Naive thymus-derived CD8-positive, alpha-beta T cell (primary cell): ENCODE data around the gene IREB2. TPM values are rescaled to one million over a fixed set of nuclear protein-coding genes. Genes with fewer than 3 reads are reported as not detected.

Experiments
- ATAC-seq, 2 donors: fragments of 150-1000 bp; cut with Tn5 transposase in 1 of 2; sonication (Bioruptor Pico), chemical (Tn5 transposase) in 1 of 2; 1 replicate in 1 of 2; 2 replicates in 1 of 2; pipeline ENCODE4 v1.10.0; 2021; ENCODE audit warnings: mild to moderate bottlenecking in 2 of 2, moderate library complexity in 2 of 2
- POLR2A ChIA-PET: fragments of 350-600 bp; sonication (Branson Sonifier 250); formaldehyde crosslinking; loops from one replicate; lab custom pipeline; 2021; ENCODE audit warnings: antibody characterized with exemption; lab: Charles Lee
- DNase-seq, 10 donors: peaks; one replicate each; pipeline versions ENCODE4 v3.0.0 to v3.0.0-alpha.2; 2020 to 2022
- H3K27ac Mint-ChIP-seq, 10 donors: one replicate each; pipeline ENCODE4 v1.8.0; 2020 to 2022; ENCODE audit warnings: mild to moderate bottlenecking in 10 of 10, mixed read lengths in 10 of 10, moderate library complexity in 4 of 10, inconsistent platforms in 1 of 10
- H3K27me3 Mint-ChIP-seq, 5 donors: one replicate each; pipeline ENCODE4 v1.8.0; 2021 to 2022; ENCODE audit warnings: mixed read lengths in 5 of 5
- H3K36me3 Mint-ChIP-seq, 3 donors: one replicate each; pipeline ENCODE4 v1.8.0; 2020 to 2022; ENCODE audit warnings: mixed read lengths in 3 of 3, mild to moderate bottlenecking in 2 of 3, inconsistent platforms in 1 of 3
- H3K4me1 Mint-ChIP-seq, 4 donors: one replicate each; pipeline ENCODE4 v1.8.0; 2021 to 2022; ENCODE audit warnings: mixed read lengths in 4 of 4
- H3K4me3 Mint-ChIP-seq, 10 donors: one replicate each; pipeline ENCODE4 v1.8.0; 2020 to 2022; ENCODE audit warnings: mild to moderate bottlenecking in 10 of 10, mixed read lengths in 10 of 10, moderate library complexity in 6 of 10, inconsistent platforms in 1 of 10
- H3K9me3 Mint-ChIP-seq, 9 donors: one replicate each; pipeline ENCODE4 v1.8.0; 2020 to 2022; ENCODE audit warnings: mixed read lengths in 9 of 9, mild to moderate bottlenecking in 3 of 9, inconsistent platforms in 1 of 9, moderate library complexity in 1 of 9
- polyA plus RNA-seq, 3 donors: library from polyadenylated mRNA; unstranded; fragments of 300-500 nt; fragmentation: Illumina TruSeq; gene quantifications; one replicate each; pipeline ENCODE4 v1.2.3, GENCODE V29; 2021
- total RNA-seq, 8 experiments: library from RNA in 2 of 8; stranded (reverse) in 2 of 8; gene quantifications; one replicate each; pipeline ENCODE4 v1.2.3 and lab custom pipeline; 2021 to 2026

IREB2 gene
- total and polyA plus RNA-seq, 5 experiments from 2014 or later = 15.7 to 77.4 (median 23.1) TPM

DNA sequence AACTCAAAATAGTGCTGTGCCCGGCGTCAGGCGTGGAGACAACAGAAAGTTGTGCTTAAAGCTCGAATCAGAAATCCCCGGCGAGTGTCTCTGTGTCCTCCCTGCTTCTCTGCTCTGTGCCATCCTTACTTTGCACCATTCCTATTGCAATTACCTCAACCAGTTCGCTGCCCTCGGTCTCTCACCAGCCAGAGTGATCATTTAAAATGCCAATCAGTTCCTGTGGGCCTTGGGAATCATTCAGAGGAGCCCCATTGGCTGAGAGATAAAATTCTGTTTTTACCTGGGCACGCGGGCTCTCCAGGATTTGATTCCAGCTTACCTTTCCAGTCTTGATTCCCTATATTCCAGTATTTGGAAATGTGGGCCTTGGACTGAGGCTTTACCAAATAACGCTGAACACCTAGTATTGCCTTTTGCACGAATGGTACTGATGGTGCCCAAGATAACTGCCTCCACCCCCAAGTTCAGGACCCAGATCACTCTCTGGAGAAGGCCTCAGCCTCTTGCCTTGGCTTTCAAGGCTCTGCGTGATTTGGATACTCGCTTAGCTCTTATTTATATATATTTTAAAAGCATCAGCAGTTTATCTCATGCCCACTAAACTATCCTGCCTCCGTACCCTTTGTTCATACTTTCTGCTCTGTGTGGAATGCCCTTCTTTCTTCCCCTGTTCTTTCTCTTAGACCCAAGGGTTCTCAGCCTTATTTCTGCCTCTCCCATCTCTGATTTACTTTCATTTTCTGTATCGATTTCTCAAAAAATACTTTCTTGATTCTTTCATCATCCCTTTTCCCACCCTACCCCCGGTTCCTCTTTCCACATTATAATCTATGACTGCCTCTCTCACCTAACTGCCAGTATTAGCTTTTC, 103.1 kb downstream of the IREB2 start:
- DNase-seq (peak in 2 of 10 donors; percentile 11 to 16), ATAC-seq (no peak)
- Mint-ChIP-seq H3K27ac (peak overlapping the region; percentile 98 to 100 (median 99)), H3K36me3 (peaks cover 4 to 41% (median 8%) of the 10 kb centered on the region in 3 donors), H3K27me3 (no peaks in the 10 kb centered on the region), H3K4me1 (peaks cover 12 to 36% (median 28%) of the 10 kb centered on the region in 4 donors), H3K4me3 (peak overlapping the region; percentile 87 to 99 (median 96)), H3K9me3 (no peaks in the 10 kb centered on the region)
- POLR2A ChIA-PET = interaction anchor here (0.7 to 2.0 kb wide), 9 partner anchors 11 to 331 kb away, joined by 3 to 31 read pairs (median 7); partner anchors contain the start of genes CHRNA5, IREB2, MORF4L1 and SKIC8

- DNase-seq (no peak), ATAC-seq (no peak)
- Mint-ChIP-seq H3K9me3 (no peaks in the 10 kb centered on the region), H3K36me3 (peaks cover 4 to 47% (median 11%) of the 10 kb centered on the region in 3 donors), H3K27me3 (no peaks in the 10 kb centered on the region), H3K4me1 (peaks cover 12 to 36% (median 28%) of the 10 kb centered on the region in 4 donors), H3K4me3 (peak overlapping the region; percentile 87 to 99 (median 96)), H3K27ac (peak overlapping the region; percentile 98 to 100 (median 99))
- POLR2A ChIA-PET = no interaction called here
Measured at GRCh38 chr15:78541744-78542034, 103.7 kb downstream of the IREB2 start.

GRCh38 chr15:78542647-78543046, 104.6 kb downstream of the IREB2 start:
- no peak for ATAC-seq
- POLR2A ChIA-PET = interaction anchor here (0.8 kb wide), 1 partner anchor 35 kb away, joined by 3 read pairs; the partner anchor contains the start of gene HYKK
- peaks cover 12 to 36% (median 28%) of the 10 kb centered on the region in 4 donors for H3K4me1 Mint-ChIP-seq
- H3K27me3 Mint-ChIP-seq = no peaks in the 10 kb centered on the region
- H3K36me3 Mint-ChIP-seq = peaks cover 4 to 57% (median 11%) of the 10 kb centered on the region in 3 donors
- H3K4me3 Mint-ChIP-seq = peak overlapping the region in 9 of 10 donors; percentile 39 to 99 (median 90)
- DNase-seq = no peak
- peak overlapping the region in 8 of 10 donors; percentile 40 to 99 (median 58) for H3K27ac Mint-ChIP-seq
- H3K9me3 Mint-ChIP-seq = no peaks in the 10 kb centered on the region

DNA sequence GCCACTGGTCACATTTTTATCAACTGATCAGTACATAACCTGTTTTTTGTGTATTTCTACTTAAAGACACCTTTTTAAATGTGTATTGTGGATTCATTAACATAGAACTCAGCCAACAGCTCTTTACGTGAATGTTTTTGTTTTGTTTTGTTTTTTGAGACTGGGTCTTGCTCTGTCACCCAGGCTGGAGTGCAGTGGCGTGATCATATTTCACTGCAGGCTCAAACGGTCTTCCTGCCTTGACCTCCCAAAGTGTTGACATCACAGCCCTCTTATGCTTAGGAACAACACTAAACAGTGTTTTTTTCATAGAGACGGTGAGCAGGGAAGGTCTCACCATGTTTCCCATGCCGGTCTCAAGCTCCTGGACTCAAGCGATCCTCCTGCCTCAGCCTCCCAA, 112.2 kb downstream of the IREB2 start:
- Mint-ChIP-seq H3K36me3 (peaks cover 7 to 66% (median 12%) of the 10 kb centered on the region in 3 donors), H3K27me3 (no peaks in the 10 kb centered on the region), H3K4me3 (no peak overlapping the region), H3K9me3 (no peaks in the 10 kb centered on the region), H3K4me1 (peaks cover 0 to 4% (median 0%) of the 10 kb centered on the region in 4 donors), H3K27ac (peak overlapping the region in 3 of 10 donors; percentile 10 to 60 (median 55))
- no peak for DNase-seq
- ATAC-seq = no peak
- POLR2A ChIA-PET = no interaction called here

DNA sequence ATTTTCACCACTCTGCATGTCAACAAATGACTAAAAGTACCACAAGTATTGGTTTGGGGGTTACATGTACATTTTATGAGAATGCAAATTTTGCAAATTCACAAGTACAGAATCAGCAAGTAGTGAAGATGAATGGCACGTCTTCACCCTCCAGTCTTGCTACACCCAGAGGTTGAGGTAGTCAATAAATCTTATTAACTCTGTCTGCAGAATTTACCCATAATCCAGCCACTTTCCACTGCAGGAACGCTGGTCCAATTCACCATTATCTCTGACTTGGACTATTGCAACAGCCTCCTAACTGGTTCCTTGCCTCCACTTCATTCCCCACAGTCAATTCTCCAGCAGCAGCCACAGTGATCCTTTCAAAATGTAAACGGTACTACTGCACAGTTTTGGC, 112.8 kb downstream of the IREB2 start:
- H3K36me3 Mint-ChIP-seq = peaks cover 7 to 60% (median 8%) of the 10 kb centered on the region in 3 donors
- H3K27me3 Mint-ChIP-seq = no peaks in the 10 kb centered on the region
- H3K4me3 Mint-ChIP-seq = no peak overlapping the region
- no peak overlapping the region for H3K27ac Mint-ChIP-seq
- ATAC-seq (no peak), DNase-seq (no peak)
- no peaks in the 10 kb centered on the region for H3K9me3 Mint-ChIP-seq
- POLR2A ChIA-PET = no interaction called here
- H3K4me1 Mint-ChIP-seq = no peaks in the 10 kb centered on the region

Other genes starting within 250 kb of the IREB2 start
- gene ACSBG1, start 203.7 kb upstream of the IREB2 start, total RNA-seq = not detected
- under 1 TPM in 2 of 3 donors, not detected in 1; 0.05 to 0.11 TPM for gene ACSBG1, start 203.7 kb upstream of the IREB2 start, polyA plus RNA-seq
- gene DNAJA4, start 173.7 kb upstream of the IREB2 start, total RNA-seq = 10 to 100 TPM; 51.4 to 55.1 TPM
- gene DNAJA4, start 173.7 kb upstream of the IREB2 start, polyA plus RNA-seq = 10 to 100 TPM in 1 of 3 donors, 1 to 10 TPM in 2; 7.9 to 15.6 (median 9.1) TPM
- 10 to 100 TPM; 45.3 to 49.7 TPM for gene SKIC8, start 138.6 kb upstream of the IREB2 start, total RNA-seq
- gene SKIC8, start 138.6 kb upstream of the IREB2 start, polyA plus RNA-seq = 100 to 1,000 TPM in 2 of 3 donors, 10 to 100 TPM in 1; 98.8 to 117 (median 107) TPM
- gene CRABP1, start 97.9 kb upstream of the IREB2 start, total RNA-seq = not detected
- gene CRABP1, start 97.9 kb upstream of the IREB2 start, polyA plus RNA-seq = not detected
- gene HYKK, start 69.4 kb downstream of the IREB2 start, total RNA-seq = 1 to 10 TPM; 3.6 to 3.8 TPM
- gene HYKK, start 69.4 kb downstream of the IREB2 start, polyA plus RNA-seq = 1 to 10 TPM; 3.0 to 5.9 (median 4.1) TPM
- 10 to 100 TPM; 87.0 to 92.5 TPM for gene PSMA4, start 102.2 kb downstream of the IREB2 start, total RNA-seq
- 100 to 1,000 TPM; 170 to 218 (median 190) TPM for gene PSMA4, start 102.2 kb downstream of the IREB2 start, polyA plus RNA-seq
- 1 to 10 TPM; 1.3 TPM for gene CHRNA5, start 127.3 kb downstream of the IREB2 start, total RNA-seq
- gene CHRNA5, start 127.3 kb downstream of the IREB2 start, polyA plus RNA-seq = under 1 TPM in 2 of 3 donors, not detected in 1; 0.34 to 0.47 TPM
- gene CHRNA3, start 182.8 kb downstream of the IREB2 start, total RNA-seq = not detected
- gene CHRNA3, start 182.8 kb downstream of the IREB2 start, polyA plus RNA-seq = not detected
- not detected for gene CHRNB4, start 203.0 kb downstream of the IREB2 start, total RNA-seq
- not detected for gene CHRNB4, start 203.0 kb downstream of the IREB2 start, polyA plus RNA-seq